ENCODE measurements around the gene USP36. TPM values are rescaled to one million over a fixed set of nuclear protein-coding genes. Genes with fewer than 3 reads are reported as not detected.
A peak's percentile ranks its signal among the peaks of the same experiment; 100 is the strongest.

The USP36 gene
- total RNA-seq, 1 donor from 2014 or later: 59.0 TPM

DNA sequence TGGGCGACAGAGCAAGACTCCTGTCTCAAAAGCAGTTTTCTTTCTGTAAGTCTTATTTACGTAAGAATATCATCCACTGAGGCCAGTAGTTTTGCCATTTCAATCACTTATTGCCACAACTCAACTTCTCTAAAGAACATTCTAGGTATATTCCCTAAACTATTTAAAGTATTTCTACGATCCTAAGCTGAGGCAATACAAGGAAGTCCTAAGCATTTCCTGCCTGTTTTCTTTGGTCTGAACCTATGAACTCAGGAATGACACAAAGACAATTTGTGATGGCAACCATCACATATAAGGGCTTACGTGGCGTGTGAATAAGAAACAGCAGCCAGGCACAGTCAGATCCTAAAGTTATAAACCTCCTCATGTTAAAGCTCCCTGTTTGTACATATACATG, 14.2 kb downstream of the USP36 start:
- peaks cover 12% of the 10 kb centered on the region for H3K36me3 Mint-ChIP-seq (ENCODE audit: low read depth)
- peaks cover 15% of the 10 kb centered on the region for H3K4me1 Mint-ChIP-seq
- no peak for TF ChIP-seq CTCF (conservative IDR thresholded peaks at IDR 0.05)
- no peaks in the 10 kb centered on the region for H3K27me3 Mint-ChIP-seq (ENCODE audit: low read depth)
- DNase-seq (ENCODE audit: low read depth, low spot score): no peak
- no peak overlapping the region for H3K4me3 Mint-ChIP-seq
- no peaks in the 10 kb centered on the region for H3K9me3 Mint-ChIP-seq
- no peak overlapping the region for H3K27ac Mint-ChIP-seq (ENCODE audit: unreplicated experiment)

- H3K36me3 Mint-ChIP-seq (ENCODE audit: low read depth): peaks cover 15% of the 10 kb centered on the region
- no peak overlapping the region for H3K4me3 Mint-ChIP-seq
- no peak for TF ChIP-seq CTCF (conservative IDR thresholded peaks at IDR 0.05)
- DNase-seq (ENCODE audit: low read depth, low spot score): no peak
- H3K9me3 Mint-ChIP-seq: no peaks in the 10 kb centered on the region
- H3K27ac Mint-ChIP-seq (ENCODE audit: unreplicated experiment): no peak overlapping the region
- peaks cover 15% of the 10 kb centered on the region for H3K4me1 Mint-ChIP-seq
- H3K27me3 Mint-ChIP-seq (ENCODE audit: low read depth): no peaks in the 10 kb centered on the region
Observed at GRCh38 chr17:78825696-78826095, 14.9 kb downstream of the USP36 start.

- Mint-ChIP-seq H3K4me3 (no peak overlapping the region), H3K27ac (ENCODE audit: unreplicated experiment) (no peak overlapping the region), H3K9me3 (no peaks in the 10 kb centered on the region), H3K36me3 (ENCODE audit: low read depth) (peaks cover 17% of the 10 kb centered on the region), H3K27me3 (ENCODE audit: low read depth) (no peaks in the 10 kb centered on the region), H3K4me1 (peaks cover 15% of the 10 kb centered on the region)
- TF ChIP-seq CTCF (conservative IDR thresholded peaks at IDR 0.05): no peak
- DNase-seq (ENCODE audit: low read depth, low spot score): no peak
Observed at GRCh38 chr17:78824240-78824639, 16.4 kb downstream of the USP36 start.

DNA sequence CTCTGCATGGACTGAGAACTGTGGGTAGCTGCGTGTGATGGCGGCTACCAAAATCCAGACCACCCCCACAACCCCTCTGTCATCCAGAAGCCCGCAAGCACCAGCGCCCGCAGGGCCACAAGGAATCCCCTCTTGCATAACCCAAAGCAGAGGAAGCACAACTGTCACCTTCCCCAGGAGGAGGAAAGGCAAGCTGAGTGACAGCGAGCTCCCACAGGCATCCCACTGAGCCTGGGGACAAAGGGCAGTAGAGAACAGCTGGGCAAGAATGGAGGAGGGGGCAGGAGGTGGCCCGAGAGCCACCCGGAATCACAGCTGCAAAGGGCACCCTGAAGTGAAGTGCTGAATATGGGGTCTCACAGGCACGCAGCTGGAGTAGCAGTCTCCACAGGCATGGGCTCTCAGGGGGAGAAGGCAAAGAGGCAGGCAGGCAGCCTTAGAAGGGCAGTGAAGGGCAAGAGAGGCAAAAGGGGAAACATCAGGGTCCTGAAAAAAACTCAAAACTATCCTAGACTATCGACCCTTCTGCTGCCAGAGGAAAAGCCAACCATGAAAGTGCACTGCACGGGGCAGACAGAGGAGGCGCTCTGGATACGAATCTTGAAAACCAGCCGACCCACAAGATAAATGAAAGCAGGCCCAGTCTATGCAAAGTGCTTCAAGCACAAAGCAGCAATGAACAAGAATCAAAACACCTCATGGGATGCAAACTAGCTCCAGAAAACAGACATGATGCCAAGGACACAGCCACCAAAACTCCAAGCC, 17.1 kb downstream of the USP36 start:
- no peak for DNase-seq (ENCODE audit: low read depth, low spot score)
- no peaks in the 10 kb centered on the region for H3K9me3 Mint-ChIP-seq
- peak overlapping the region; percentile 83 for H3K27ac Mint-ChIP-seq (ENCODE audit: unreplicated experiment)
- no peaks in the 10 kb centered on the region for H3K27me3 Mint-ChIP-seq (ENCODE audit: low read depth)
- H3K4me3 Mint-ChIP-seq: no peak overlapping the region
- peak; percentile 31 for TF ChIP-seq CTCF (conservative IDR thresholded peaks at IDR 0.05)
- peaks cover 17% of the 10 kb centered on the region for H3K36me3 Mint-ChIP-seq (ENCODE audit: low read depth)
- H3K4me1 Mint-ChIP-seq: peaks cover 15% of the 10 kb centered on the region

DNA sequence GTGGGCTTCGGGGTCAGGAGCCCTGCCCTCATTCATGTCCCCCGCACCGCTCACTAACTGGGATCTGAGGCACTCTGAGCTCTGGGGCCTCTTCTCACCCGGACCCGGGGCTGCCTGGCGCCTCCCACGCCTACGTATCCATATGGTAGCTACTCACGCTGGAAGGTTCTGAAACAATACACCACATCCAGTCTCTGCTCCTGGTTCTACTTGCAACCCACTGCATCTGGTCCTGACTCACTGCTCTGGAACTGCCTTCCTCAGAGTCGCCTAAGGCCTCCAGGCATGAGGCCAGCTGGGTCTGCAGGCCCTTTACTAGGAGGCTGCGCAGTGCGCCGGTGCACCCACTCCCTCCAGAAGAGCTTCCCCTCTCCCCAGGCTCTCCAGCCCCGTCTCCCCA, 18.1 kb downstream of the USP36 start:
- peaks cover 14% of the 10 kb centered on the region for H3K36me3 Mint-ChIP-seq (ENCODE audit: low read depth)
- H3K4me3 Mint-ChIP-seq: no peak overlapping the region
- peak overlapping the region; percentile 76 for H3K27ac Mint-ChIP-seq (ENCODE audit: unreplicated experiment)
- H3K4me1 Mint-ChIP-seq: peaks cover 15% of the 10 kb centered on the region
- no peaks in the 10 kb centered on the region for H3K27me3 Mint-ChIP-seq (ENCODE audit: low read depth)
- no peak for TF ChIP-seq CTCF (conservative IDR thresholded peaks at IDR 0.05)
- H3K9me3 Mint-ChIP-seq: no peaks in the 10 kb centered on the region
- DNase-seq (ENCODE audit: low read depth, low spot score): no peak
